ENCODE measurements around the gene CHADL.

DNA sequence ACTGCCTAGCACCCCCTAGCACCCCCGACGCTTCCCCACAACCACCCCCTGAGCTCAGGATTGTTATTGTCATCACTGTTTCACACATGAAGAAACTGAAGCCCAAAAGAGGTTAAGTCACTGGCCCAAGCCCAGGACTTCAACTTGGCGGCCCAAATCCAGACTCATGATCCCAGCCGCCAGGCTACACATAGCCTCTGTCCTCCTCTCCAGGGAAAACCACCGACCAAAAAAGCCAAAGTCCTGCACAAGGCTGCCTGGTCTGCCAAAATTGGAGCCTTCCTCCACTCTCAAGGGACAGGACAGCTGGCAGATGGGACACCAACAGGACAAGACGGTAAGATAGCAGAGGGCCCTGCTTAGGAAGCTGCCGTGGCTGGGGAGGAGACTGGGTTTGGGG lies 24.8 kb downstream of the CHADL start:
- no peak for TF ChIP-seq CTCF (conservative IDR thresholded peaks at IDR 0.05)
- TF ChIP-seq ZFX (IDR thresholded peaks at IDR 0.05): no peak
